SIG-M5 treated with dmso at 0.1 percent for 504 hours (cell line): ENCODE measurements around the gene MYOM3.

ENCODE experiments used
- DNase-seq: peaks from one replicate; lab custom pipeline; 2025; ENCODE audit not compliant: unreplicated experiment; lab: John Stamatoyannopoulos, UW

MYOM3 gene

GRCh38 chr1:24117132-24117531, 5.2 kb upstream of the MYOM3 start:
- DNase-seq, result no peak

DNA sequence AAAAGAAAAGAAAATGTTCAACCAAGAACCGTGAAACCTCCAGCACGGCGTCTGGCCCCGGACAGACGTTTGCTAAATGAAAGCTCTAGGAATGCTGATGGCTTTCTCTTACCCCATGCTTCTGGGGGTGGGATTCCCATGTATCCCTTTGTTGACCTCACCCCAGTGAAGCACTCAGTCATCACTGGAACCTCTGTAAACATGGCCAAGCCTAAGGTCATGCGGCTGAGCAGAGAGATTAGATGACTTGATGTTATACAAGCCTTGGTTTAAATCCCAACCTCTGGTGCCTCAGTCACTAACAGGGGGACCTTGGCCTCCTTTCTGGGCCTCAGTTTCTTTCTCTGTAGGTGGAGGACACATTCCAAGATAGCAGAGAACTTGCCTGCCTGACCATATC, 2.8 kb upstream of the MYOM3 start:
- DNase-seq, result no peak

- DNase-seq, result no peak
These were observed 1.7 kb upstream of the MYOM3 start for GRCh38 chr1:24113641-24114033.

GRCh38 chr1:24111262-24111995, 506 bp downstream of the MYOM3 start:
- DNase-seq, result no peak

DNA sequence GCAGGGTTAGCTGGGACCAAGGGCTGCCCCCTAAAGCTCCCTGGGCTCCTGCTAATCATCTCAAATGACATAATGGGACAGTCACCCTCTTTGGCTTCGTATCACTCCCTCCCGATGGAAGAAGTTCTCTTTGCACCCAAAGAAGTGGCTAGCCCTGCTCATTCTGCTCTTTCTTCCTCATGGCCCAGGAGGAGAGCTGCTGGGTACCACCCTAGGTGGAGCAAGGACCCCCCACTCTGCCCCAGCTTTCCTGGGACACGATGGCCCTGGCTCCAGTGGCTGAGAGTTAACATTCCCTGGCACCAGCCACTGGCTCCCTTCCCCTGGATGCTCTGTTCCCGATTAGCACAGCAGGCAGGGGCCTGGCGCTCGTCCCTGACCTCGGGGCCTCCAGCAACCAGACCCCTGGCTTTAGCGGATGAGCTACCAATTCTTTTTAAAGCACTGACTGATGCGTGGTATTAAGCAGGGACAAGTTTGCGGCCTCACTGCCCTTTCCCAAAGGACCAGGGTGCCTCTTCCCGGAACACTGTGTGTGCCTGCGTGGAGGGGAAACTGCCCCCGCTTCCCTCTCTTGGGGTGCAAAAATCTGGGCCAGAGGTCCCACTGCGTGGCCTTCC, 1.2 kb downstream of the MYOM3 start:
- no peak for DNase-seq

GRCh38 chr1:24109686-24110475, 2.1 kb downstream of the MYOM3 start:
- no peak for DNase-seq

DNA sequence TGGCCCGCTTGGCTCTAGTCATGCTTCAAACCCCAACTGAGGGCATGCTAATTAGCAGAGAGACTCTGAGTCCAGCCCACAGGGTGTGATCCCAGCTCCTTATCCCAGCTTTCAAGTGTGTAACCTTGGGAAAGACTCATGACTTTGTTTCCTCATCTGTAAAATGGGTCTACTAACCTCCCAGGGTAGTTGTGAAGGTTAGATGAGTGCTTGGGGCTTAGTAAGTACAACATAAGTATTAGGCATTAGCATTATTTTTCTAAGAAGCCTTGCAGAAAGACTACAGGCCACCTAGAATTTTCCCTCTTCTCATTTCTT, 2.8 kb downstream of the MYOM3 start:
- no peak for DNase-seq

DNA sequence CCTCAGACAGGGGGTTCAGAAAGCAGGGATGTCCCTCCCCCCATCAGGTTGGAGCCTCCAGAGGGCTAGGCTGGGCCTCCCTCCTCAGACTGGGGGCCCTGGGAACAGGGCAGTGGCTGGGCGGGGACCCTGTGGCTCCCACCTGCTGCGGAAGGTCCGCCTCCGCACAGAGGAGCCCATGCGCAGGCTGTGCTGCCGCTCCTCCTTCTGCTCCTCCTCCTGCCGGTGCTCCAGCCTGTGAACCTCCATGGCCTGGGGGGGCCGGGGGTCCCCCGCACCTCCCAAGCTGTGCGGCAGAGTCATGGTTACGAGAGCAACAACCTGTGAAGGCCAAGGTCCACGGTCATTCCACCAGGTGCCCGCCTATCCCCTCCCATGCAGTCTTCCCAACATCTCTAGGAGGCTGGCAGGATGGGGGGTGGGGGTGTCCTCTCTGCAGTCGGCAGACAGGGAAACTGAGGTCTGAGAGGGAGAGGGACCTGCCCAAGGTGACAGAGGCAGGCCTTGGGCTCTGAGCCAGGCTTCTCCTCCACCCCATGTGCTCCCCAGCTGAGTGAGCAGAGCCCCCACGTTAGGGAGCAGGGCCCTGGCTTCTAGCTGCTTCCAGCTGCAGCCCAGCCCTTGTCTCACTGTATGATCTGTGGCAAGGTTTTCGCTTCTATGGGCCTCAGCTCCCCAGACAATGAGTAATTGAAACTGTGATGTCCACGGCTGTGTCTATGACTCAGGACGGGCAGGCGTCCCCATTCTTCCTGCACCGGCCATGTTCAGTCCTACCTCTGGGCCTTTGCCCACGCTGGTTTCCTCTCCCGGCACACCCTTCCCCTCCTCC, 3.4 kb downstream of the MYOM3 start:
- no peak for DNase-seq

DNA sequence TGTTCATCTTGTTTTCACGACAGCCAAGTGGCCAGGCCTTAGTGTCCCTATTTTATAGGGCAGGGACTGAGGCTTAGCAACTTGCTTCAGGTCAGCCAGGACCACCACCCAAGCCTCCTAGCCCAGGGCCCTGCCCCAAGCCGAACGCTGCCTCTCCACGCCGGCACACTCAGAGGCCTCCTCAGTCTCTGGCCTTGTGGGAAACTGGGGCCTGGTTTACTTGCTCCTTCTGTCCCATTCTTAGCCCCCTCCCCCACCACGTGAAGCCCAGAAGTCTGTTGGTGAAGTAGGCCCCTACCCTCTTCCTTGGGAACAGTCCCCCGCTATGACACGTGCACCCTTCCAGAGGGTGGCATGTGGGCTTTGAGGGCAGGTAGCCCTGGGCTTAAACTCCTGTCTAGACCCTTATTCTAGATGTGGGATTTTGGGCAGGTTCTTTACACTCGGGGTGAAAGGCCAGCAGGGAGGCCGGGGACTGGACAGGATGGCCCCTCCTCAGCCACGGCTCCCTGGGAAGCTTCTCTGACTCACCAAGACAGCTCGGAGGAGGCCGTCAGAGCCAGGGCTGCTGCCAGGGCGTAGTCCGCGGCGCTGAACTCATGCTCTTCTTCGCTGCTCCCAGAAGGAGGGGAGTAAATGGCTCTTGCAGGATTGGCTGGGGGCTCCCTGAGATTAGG, 4.3 kb downstream of the MYOM3 start:
- DNase-seq, result no peak

- no peak for DNase-seq
These were observed 6.4 kb downstream of the MYOM3 start for GRCh38 chr1:24105368-24106160.

DNA sequence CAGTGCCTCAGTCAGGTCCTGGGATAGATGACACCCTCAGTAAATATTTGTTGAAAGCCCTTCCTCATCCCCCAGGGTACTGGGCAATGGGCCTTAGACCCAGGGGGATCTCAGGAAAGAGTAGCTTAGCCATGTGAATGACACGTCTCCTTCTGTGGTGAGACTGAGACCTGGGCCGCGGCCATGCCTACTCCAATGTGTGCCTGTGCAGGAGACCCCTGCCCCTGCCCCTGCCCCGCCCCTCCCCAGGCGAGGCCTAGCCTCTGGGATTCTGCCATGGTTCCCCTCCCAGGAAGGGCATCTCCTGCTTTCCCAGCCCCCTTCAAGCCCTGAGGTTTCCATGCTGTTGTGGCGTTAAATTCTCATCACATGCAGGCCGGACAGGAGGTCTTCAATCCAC, 7.1 kb downstream of the MYOM3 start:
- no peak for DNase-seq

DNA sequence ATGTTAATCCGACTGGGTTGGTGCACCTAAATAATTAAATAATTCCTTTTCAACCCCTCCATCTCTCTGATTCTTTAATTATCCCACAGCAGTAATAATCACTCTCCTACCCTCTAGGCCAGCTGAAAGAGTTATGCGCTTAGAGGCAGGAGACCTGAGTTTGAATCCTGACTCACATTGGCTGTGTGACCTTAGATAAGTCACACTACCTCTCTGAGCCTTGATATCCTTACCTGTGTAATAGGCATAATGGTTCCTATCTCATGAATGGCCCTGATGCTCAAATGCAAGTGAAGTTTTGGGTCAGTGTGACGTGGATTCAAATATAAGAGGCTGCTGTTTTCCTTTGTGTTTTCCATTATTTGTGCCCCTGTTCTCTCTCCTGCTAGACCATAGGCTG, 8.1 kb downstream of the MYOM3 start:
- no peak for DNase-seq

DNA sequence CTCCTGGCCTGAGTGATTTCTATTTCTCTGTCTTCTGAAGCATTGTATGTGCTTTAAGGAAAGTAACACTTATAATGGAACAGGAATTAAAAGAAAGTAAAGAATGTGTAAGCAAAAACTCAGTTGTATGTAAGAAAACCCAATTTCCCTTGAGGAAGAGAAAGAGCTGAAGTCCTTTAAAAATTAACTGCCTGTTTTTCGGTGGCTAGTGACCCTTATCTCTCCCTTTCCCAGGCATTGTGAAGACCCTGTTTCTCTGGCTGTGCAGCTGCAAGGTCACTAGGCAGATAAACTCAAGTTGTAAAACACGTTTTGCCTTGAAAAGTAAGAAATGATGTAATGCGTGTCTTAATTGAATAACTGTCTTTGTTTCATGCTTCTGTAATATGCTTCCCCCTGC, 8.5 kb downstream of the MYOM3 start:
- no peak for DNase-seq

DNA sequence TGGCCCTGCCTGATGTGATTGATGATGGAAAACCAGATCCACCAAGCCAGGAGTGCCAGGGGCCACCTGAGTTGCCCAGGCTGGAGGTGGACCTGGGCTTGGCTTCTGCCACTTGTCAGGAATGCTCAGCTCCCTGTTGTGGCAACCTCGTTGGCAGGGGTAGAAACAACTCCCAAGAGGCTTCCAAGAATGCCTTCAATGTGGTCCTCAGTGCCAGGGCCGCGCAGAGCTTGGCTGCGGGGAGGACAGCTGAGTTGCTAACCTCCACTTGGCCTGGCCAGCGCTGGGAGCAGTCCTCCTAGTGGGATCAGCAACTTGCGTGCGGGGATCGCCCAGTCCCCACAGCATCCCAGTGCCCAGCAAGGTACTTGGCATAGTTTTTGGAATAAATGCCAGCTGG, 9.0 kb downstream of the MYOM3 start:
- DNase-seq, result no peak

DNA sequence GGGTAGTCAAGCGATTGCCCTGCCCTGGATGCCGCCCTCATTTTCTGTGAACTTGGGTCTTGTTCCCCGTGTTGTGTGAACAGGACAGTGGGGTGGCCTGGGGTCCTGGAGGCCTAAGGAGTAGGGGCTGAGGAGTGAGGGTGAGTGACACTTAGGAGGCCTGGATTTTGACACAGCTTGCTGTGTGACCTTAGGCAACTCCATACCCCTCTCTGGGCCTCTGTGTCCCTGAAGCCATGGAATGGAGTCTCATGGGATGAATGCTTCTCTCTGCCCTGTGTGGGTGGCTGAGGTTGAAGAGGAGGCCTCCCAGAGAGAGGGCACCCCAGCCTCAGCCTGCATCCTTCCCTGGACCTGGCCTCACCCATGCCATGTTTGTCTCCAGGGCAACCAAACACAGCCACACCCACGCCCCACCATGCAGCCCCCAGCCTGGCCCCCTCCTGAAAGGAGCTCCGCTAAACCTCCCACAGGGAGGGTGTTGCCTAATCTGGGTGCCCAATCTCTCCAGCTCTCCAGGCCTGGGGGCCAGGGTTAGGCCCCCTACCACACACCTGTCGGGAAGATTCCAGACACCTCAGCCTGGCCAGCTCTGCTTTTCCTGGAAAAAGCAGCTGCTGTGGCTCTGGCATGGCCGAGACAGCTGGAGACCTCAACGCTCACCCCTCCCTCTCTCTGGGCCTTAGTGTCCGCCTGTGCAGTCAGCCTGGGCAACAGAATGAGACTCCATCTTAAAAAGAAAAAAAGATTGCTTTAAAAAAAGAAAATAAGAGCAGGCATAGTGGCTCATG, 9.9 kb downstream of the MYOM3 start:
- DNase-seq, result no peak

- no peak for DNase-seq
These were observed 10.8 kb downstream of the MYOM3 start for GRCh38 chr1:24100945-24101737.

- no peak for DNase-seq
These were observed 12.8 kb downstream of the MYOM3 start for GRCh38 chr1:24098943-24099638.

DNA sequence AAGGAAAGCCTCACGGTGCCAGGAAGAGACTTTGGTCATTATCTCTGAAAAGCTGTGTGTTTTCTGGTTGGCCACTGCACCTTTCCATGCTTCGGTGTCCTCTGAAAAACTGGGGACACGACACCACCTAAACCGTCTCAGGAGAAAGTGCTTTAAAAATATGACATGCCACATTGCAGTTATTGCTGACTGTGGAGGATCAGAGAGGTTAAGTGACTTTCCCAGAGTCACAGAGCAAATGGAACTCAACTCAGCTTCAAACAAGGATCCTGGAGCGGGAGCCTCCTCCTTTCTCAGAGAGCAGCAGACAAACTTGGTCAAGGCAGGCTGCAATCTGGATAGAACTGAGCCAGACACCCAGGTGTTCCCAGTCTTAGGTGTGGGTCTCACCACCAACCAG, 13.8 kb downstream of the MYOM3 start:
- DNase-seq, result no peak
